HG03175 (cell line): ENCODE data around the gene GCNT4.

Source experiments
- ATAC-seq: cut with Tn5 transposase; IDR thresholded peaks from one replicate; pipeline ENCODE4 v1.9.1; 2021; ENCODE audit warnings: mild to moderate bottlenecking, moderate library complexity; ENCODE audit not compliant: unreplicated experiment

Gene GCNT4

DNA sequence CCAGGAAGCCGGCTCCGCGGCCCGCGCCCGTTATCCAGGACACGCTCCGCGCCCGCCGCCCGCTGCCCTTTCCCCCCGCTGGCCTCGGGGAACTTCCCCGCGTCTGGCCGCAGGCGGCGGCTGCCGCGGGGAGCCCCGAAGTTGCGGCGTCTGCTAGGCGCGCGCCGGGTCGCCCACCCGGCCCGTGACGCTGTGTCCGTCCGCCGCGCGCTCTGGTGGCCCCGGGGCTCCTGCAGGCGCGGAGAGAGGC lies 621 bp upstream of the GCNT4 start:
- ATAC-seq = no peak

DNA sequence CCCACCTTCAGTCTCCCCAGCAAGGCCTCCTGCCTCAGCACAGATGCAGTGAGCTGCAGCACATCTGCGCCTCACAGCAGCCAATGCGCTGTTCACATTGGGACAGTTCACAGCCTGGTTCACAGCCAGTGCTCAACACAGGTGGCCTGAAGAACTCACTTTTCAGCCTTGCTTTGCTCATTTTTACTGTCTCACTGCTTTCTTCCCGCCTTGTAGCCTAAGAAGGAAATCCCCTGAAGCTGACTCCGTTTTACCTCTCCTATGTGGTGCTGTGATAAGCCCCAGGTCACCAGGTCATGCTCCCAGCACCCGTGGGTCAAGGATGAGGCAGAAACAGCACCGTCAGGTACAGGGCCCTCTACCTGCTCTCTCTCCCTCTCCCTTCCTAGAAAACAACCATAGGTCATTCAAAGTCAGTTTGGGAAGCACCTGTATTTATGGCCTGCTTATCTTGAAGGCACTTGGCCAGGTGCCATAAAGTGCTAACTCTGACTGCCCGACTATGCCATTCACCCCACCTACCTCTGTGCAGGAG lies 1.1 kb downstream of the GCNT4 start:
- no peak for ATAC-seq

DNA sequence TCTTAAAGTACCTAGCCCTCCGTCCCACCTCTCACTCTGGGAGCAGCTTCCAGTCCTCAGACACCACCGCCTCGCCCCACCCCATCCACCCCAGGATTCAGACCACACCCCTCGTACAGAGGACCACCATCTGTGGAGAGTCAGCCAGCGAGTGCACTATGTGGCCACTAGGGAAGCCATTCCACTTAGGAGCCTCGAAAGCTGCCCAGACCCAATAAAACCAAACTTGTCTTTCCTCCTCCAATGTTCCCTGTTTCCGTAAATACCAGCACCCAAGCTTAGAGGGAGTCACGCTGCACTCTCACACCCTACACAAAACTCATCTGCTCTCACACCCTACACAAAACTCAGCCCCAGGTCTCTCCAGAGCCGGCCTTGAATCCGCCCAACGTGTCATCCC lies 1.9 kb downstream of the GCNT4 start:
- ATAC-seq = no peak

DNA sequence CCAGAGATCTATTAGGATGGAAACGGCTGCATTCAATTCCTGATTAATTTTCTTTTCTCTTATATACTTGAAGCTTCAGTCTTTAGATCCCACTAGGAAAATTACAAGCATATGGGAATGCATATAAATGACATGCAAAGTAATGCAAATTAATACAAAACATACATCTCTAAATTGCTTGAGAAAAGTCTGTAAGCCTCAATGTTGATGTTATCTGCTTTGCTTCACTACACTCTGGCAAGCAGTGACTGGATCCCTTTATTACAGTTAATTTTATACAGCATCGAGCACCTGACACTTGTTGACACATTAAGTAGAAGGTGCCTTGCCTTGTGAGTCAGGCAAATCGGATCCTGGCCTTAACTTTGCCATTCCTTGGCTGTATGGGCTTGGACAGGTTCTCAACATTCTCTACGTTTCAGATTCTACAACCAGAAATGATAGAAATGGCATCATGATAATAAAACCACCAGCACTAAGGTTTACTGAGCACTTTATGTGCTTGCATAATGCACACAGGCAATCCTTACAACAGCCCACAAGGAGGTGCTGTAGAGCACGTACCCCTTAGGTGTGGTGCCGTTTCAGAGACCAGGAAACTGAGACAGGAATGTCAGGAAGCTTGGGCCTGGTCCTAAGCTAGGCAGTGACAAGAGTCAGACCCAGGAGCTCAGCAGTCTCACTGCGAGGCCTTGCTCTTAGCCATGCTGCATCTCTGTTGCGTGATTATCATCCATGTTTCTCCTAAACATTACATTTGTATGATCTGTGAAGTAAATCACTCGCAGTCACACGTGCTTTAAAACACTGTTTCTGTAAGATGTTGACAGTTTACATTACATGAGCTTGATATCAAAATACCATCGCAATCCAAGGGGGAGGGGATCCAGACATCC lies 2.7 kb downstream of the GCNT4 start:
- no peak for ATAC-seq

DNA sequence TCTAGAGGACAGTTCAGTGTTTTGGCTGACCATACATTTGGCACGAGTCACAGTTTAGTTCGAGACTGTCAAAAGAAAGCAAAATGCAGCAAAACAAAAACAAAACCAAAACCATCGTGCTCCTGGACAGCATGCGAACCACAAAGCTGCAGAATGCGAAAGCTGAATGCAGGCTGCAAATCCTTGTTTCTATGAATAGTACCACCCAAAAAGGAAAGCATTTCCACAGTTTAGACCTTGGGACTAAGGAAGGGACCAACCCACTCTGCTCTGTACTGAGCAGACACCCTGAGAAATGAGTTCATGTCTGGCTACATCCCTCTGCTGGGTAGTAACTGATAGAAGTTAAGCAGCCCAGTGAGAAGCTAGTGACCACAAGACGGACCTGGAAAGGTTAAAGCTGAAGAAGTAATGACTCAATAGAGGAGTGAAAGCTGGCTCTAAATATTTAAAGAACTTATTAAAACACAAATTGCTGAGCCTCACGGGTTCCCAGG lies 3.9 kb downstream of the GCNT4 start:
- ATAC-seq = peak; percentile 44

DNA sequence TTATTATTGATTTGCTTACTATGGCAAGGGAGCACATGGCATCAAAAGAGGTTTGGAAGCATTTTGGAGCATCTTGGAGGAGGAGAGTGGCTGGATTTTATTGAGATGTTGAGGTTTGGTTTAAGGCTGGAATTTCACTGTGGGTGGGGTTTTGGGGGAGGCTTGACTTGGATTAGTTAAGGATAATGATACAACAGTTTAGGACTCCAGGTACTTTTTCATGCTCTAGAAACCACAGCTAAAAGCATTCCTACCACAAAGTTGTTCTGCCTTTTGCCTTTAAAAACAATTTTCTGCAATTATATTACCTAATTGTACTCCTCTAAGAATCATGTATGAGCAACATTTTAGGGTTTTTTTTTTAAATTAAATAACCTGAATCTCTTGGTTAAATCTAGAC lies 5.0 kb downstream of the GCNT4 start:
- no peak for ATAC-seq

DNA sequence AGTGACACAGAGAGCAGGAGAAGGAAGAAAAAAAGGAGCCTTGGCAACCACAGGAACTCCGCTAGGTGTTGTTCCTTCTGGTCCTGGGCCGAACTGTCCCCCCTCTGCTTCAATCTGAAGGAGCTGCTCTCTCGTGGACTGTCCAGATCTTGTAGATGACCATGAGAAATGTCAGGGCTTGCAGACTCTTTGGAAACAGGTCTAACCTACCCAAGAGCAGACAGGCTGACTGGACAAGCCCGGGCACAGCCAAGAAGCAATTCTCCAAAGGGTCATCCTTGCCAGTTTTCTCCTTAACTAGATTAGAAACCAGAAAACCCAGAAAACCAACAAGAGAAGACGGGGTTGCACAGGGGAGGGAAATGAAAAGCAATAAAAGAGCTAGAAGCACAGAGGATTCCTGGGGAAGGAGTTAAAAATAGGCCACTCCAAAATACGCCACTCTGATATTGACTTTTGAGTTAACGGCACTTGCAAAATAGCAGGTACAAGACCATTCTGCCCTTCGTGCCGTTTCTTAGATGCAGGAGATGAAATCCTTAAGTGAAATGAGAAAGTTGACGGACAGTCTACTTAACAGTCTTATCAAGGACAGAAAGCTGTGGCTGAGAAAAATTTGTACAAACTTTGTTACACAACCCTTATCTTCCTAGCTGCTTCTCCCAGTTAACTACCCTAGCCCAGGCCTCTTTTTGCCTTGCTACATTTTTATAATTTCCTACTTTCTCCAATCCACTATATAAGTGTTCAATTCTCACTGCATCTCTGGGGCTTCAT lies 5.8 kb downstream of the GCNT4 start:
- no peak for ATAC-seq

DNA sequence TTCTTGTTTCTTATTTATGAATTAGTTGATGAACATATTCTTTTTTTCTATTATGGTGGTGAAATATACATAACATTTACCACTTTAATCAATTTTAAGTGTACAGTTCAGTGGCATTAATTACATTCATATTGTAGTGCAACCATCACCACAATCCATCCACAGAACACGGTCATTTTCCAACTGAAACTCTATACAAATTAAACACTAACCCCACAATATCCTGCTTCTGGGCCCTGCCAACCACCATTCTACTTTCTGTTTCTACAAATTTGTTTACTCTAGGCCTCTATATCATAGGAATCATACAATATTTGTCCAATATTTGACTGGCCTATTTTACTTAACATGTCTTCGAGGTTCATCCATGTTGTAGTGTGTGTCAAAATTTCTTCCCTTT lies 7.3 kb downstream of the GCNT4 start:
- no peak for ATAC-seq

DNA sequence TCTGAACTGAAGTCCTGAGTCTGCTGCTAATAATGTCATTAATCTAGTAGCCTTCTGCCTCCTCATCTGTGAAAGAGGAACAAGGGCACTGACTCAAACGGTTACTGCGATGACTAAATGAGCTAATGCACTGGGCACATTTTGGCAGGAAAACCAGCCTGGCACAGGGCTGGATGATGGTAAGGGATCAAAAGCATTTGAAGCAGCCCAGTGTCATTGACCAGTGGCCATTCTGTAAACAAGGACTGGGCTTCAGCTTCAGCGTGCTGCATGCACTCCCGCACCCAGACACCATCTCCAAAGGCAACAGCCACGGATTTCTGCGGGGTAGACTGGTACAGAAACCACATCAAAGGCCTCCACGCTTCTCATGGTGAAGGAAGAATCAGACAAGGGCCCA lies 8.0 kb downstream of the GCNT4 start:
- ATAC-seq = no peak

DNA sequence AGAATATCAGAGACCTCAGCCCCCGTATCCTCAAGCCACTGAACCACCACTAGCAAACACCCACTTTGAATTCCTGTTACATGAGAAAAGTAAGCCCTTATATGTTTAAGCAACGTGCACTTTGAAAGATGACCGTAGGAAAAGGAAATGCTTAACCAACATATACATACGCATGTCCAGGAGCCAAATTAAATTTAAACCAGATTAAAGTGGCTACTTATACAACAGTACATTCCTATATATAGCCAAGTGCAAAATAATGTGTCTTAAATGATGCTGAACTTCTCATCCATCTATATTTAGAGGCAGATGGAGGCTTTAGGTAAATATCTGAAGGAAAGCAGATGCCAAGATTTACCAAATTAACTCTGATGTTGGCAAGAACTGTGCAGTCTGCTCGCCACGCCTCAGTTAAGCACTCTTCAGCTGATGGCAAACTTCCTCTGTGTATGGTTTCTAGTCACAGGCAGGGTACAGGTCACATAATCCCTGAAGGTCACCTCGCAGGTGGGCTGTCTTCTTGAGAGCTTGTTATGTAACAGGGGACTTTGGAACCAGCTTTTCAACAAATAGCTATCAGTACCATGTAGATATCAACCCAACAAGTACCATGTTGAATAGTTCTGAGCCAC lies 8.6 kb downstream of the GCNT4 start:
- no peak for ATAC-seq

DNA sequence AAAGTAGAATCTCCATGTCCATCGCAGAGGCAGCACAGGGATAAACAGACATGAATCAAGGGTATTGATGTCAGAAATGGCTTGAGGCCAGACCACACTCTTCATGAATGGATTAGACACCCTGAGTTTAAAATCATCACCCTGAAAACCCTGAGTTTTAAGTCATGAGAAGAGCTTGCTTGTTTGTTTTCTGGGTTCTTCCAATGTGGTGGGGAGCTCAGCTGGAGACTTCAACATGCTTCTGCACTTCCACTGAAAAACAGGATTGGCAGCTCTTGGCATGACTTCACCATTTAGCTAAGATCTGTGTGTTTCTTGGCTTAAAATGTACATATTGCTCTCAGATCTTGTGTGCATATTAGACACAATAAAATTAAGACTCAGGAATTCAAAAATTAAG lies 9.8 kb downstream of the GCNT4 start:
- no peak for ATAC-seq

DNA sequence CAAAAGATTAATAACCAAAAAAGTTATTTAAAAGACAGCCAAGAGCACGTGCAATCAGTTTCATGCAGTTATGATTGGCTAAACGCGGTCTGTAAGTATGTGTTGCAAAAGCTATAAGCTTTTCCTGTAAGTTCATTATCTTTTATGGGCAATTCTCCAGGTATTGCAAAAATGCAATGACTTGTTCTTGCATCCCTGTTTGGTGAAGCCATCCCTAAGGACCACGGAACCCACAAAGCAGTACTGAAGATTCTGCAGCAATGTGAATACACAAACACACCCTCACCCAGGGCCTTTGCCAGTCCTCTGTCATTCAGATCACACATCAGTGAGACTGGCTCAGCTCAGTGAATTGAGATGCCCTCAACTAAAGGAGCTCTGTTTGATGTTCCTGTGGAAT lies 11.4 kb downstream of the GCNT4 start:
- no peak for ATAC-seq

DNA sequence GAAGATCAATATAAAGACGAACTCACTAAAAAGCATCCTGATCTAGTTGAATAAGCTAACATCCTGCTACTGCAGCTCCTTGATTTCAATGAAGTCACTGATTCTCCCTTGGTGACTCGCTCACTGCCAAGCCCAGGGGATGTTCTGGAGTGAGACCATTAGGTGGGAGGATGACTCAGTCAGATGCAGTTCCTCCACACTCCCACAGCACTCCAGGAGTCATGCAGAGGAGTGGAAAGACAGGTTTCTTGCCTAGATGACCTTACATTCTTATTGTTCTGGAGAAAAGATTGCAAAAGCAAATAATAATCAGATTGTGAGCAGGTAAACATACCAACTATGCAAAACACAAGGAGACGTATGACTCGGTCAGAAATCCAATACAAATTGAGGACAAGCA lies 15.3 kb downstream of the GCNT4 start:
- ATAC-seq = no peak

DNA sequence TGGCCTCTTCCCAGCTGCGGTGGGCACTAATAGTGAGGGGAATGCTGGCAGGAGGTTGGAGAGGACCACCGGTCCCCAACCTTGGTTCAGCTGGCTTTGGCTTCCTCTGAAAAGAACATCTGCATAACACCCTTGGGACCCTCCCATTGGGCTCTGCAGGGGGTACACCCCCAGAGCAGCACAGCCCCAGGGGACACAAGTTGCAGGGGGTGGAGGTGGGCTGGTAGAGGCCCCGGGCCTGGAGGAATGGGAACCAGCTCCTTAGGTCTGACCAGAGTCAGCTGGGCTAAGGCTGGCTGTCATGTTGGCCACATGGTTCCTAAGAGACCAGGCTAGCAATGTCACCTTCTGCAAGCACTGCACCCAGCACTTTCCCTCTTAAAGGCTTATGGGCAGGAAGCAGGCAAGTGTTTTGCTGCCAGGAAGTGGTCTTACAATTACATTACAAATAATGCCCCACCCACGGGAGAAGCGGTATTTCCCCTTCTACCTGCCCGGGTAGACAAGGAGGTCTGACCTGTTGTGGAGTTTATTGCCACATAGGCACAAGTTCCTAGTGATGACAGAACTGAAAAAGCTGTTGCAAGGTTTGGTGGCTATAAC lies 18.1 kb downstream of the GCNT4 start:
- no peak for ATAC-seq

DNA sequence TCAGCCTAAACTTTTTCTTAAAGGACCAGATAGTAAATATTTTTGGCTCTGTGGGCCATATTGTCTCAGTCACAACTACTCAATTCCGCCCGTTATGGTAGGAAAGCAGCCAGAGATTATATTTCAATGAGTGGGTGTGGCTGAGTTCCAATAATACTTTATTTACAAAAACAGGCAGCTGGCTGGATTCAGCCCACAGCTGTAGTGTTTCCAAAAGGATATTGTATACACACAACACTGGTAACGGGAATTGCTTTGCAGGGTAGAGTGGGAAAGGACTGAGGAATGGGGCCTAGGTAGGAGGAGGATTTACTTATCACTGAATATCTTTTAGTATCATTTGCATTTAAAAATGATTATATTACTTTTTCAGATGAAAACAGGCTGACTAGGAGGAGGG lies 21.0 kb downstream of the GCNT4 start:
- ATAC-seq = no peak

DNA sequence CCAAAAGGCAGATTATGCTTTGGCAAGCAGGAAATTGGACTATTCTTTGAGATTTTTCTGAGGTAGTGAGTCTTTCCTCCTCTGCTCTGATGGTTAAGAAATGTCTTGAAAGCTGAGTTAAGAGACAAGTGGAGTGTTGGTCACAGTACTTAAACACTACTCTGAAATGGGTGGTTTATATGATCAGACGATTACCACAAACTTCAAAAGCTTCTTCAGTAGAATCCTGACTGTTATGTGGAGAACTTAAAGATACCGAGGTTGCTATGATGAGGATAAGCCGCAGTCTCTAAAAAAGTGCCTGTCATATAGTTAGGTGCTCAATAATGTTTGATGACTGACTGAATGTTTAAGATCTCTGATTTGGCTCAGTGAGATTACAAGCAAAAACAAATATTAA lies 24.3 kb downstream of the GCNT4 start:
- ATAC-seq = no peak

DNA sequence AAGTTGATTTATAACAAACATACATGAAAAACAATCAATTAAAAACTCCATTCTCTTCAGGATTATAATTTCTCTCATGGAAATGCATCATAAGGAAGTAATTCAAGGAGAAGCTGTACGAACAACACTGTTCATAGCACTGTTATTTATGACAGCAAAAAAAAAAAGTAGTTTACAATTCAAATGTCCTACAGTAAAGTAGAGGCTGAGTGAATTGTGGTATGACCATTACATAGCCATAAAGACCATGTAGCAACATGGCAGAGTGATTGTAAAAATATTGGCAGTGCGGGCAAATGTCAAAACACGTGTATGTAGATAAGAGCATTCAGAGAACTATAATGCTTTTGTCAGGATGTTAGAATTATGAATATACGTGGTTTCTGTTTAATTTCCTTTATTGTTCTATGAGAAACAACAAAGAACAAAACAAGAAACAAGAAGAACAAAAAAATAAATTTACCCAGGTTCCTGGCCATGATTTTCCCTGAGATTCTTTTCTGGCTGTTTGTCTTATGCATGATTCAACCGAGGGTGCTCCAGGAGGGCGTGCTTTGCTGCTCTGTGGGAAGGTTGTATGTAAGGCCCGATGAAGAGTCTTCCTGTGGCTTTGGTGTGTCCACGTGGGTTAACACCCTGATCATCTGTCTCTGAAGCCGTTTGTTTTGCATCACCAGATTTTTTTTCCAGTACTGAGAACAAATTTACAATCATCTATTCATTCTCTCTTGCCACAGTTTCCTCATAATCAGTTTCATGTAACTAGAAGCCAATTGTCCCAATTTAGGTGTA lies 28.8 kb downstream of the GCNT4 start:
- no peak for ATAC-seq

DNA sequence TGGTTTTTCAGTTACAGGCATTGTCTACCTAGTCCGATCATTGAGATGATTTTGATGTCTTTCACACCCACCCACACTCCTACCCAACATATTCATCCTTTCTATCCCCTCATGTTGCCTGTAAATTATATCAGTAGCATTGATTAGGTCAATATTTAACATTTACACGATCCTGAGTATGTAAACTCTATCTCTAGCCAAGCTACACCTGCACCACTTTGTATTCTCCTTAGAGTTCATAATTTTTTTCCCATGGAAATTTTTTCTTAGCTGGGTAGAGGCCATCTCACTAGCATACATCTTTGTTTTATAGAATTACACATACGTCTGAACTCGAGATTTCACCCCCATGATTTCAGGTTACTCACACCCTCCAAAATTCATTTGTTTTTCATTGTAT lies 30.6 kb downstream of the GCNT4 start:
- no peak for ATAC-seq

DNA sequence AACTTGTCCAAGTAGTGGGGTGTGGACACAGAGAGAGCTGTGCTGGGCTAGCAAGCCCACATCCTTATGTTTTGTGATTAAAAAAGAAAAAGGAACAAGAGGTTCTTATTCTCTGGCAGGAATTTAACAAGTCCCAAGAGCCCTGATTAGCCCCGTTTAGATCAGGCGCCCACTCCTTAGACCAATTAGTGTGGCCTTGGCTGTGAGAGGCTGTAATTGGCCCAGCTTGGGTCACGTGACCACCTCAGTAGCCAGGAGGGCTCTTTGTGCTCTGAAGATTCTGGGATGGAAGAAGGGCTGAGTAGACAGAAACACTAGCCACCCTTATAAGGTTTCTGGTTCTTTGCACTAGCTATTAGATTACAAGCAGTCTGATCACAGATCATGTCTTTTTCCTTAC lies 31.1 kb downstream of the GCNT4 start:
- no peak for ATAC-seq

DNA sequence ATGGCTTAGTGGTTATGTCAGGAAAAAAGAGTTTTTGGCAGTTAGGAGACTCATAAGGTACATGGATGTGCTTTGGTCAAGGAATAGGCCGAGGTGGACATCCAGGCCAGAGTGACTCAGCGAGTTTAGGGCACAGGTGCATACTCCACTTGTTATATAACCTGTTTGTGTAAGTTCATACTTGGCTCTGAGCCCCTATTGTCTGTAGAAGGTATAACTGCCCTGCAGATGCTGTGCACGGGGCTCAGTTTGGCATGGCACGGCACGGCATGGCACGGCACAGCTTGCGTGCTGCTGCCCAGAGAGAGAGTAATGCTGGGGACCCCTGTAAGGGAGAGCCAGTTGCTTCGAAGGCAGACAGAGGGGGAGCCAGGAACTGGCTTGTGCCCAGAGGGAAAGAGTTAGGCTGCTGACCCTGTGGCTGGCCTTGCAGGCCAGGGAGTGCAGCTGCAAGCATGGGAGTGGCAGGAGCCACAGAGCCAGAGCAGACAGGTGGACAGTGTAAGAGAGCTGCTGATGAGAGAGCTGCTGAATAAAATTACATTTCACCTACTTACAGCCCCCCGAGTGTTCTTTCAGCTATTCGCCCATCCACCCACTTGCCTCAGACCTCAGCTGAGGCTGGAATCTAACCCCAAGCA lies 32.2 kb downstream of the GCNT4 start:
- no peak for ATAC-seq
